Ascending aorta (tissue), 2 donors: Measurements from ENCODE around the gene STK36. TPM values are rescaled to one million over a fixed set of nuclear protein-coding genes. Genes with fewer than 3 reads are reported as not detected.
A peak's percentile ranks its signal among the peaks of the same experiment; 100 is the strongest.

Source experiments
- DNase-seq, 2 donors: peaks; one replicate each; pipeline ENCODE4 v3.0.0-alpha.2; 2019; ENCODE audit warnings: low spot score in 2 of 2
- H3K27ac ChIP-seq, 2 donors: fragments of 200-600 bp; sonication (generic); one replicate each; pipeline ENCODE4 v1.5.1; 2016 to 2017; ENCODE audit warnings: mild to moderate bottlenecking in 1 of 2
- H3K27me3 ChIP-seq: fragments of 200-600 bp; sonication (generic); one replicate; pipeline ENCODE4 v1.5.1; 2017
- H3K36me3 ChIP-seq, 2 donors: fragments of 200-600 bp; sonication (generic); one replicate each; pipeline ENCODE4 v1.5.1; 2016
- H3K4me1 ChIP-seq, 2 donors: fragments of 200-600 bp; sonication (generic); one replicate each; pipeline ENCODE4 v1.5.1; 2016 to 2017; ENCODE audit warnings: mild to moderate bottlenecking in 1 of 2
- H3K4me3 ChIP-seq, 2 donors: fragments of 200-600 bp; sonication (generic); one replicate each; pipeline ENCODE4 v1.5.1; 2016 to 2017; ENCODE audit warnings: mild to moderate bottlenecking in 1 of 2
- H3K9me3 ChIP-seq, 2 donors: fragments of 200-600 bp; sonication (generic); one replicate each; pipeline ENCODE4 v1.5.1; 2016
- intact Hi-C: fragments of 100-400 bp; cut with DNase I; formaldehyde crosslinking; loops from one replicate; pipeline ENCODE4 v1.15.1; 2023
- total RNA-seq: library from RNA; depleted of rRNA; stranded (reverse); fragments of >200 nt; gene quantifications from one replicate; pipeline ENCODE4 v1.1.0, GENCODE V29; 2016
- TF ChIP-seq, protein P1 (sequence below), 3 experiments: fragments of 200-600 bp in 2 of 3; fragments of 450-650 bp in 1 of 3; sonication (generic) in 2 of 3; IDR thresholded peaks; one replicate each; pipeline ENCODE4 v1.5.1; 2016 to 2019; ENCODE audit warnings: antibody characterized with exemption in 3 of 3, mild to moderate bottlenecking in 1 of 3, moderate library complexity in 1 of 3

Gene STK36
- total RNA-seq, 1 donor from 2014 or later, result 17.7 TPM

DNA sequence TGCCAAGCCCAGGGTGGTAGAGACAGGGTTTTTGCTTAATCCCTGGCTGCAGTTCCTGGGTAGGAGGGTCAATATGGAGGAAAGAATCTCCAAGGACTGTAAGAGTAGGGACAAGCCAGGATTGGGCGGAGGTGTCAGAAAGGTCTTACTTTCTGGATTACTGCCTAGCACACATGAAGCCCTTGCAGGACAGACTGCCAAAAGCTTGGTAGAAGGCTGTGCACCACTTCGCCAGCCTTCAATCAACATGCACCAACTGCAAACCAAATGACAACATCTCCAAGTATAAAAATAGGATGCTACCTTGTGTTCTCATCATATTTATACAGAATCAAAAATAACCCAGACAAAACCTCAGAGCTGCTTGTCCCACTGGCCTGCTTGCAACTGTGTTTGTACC, 16.1 kb upstream of the STK36 start:
- Histone ChIP-seq H3K9me3 (no peaks in the 10 kb centered on the region), H3K4me1 (peaks cover 0 to 7% of the 10 kb centered on the region in 2 donors), H3K27me3 (no peaks in the 10 kb centered on the region), H3K36me3 (peaks cover 49 to 54% of the 10 kb centered on the region in 2 donors), H3K27ac (no peak overlapping the region), H3K4me3 (no peak overlapping the region)
- intact Hi-C loops, result no loop called here
- no peak for DNase-seq
- TF ChIP-seq, protein P1, sequence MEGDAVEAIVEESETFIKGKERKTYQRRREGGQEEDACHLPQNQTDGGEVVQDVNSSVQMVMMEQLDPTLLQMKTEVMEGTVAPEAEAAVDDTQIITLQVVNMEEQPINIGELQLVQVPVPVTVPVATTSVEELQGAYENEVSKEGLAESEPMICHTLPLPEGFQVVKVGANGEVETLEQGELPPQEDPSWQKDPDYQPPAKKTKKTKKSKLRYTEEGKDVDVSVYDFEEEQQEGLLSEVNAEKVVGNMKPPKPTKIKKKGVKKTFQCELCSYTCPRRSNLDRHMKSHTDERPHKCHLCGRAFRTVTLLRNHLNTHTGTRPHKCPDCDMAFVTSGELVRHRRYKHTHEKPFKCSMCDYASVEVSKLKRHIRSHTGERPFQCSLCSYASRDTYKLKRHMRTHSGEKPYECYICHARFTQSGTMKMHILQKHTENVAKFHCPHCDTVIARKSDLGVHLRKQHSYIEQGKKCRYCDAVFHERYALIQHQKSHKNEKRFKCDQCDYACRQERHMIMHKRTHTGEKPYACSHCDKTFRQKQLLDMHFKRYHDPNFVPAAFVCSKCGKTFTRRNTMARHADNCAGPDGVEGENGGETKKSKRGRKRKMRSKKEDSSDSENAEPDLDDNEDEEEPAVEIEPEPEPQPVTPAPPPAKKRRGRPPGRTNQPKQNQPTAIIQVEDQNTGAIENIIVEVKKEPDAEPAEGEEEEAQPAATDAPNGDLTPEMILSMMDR (IDR thresholded peaks at IDR 0.05), result no peak

DNA sequence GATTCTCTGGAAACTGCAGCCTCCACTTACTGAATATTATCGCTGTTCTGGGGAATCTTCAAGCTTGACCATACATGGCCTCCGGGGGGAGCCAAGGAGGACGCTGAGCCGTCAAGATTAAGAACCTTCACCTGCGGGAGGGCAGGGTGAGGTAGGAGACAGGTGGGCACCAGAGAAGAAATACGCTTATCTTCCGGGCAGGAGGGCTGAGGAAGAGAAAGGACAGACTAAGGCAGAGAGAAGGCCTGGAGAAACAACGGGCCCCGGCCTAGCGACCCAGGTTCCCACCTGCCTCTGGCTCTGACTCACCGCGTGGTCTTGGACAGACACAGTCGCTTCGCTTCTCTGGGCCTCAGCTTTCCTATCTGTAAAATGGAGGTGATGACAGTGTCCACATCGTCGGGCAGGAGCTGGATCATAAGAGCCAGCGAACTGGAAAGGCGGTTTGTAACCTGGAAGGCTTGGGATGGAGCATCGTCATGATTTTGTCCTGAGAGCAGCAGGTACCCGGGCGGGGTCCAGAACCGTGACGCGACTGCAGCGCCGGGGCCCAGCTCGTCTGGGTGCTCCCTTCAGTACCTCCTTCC, 13.1 kb upstream of the STK36 start:
- Histone ChIP-seq H3K9me3 (no peaks in the 10 kb centered on the region), H3K27me3 (no peaks in the 10 kb centered on the region), H3K4me1 (peaks cover 0 to 7% of the 10 kb centered on the region in 2 donors), H3K4me3 (peak overlapping the region; percentile 82 to 96), H3K36me3 (peaks cover 42% of the 10 kb centered on the region in 2 donors), H3K27ac (peak overlapping the region; percentile 56 to 62)
- intact Hi-C loops, result no loop called here
- no peak for DNase-seq
- TF ChIP-seq, protein P1 (IDR thresholded peaks at IDR 0.05), result no peak

DNA sequence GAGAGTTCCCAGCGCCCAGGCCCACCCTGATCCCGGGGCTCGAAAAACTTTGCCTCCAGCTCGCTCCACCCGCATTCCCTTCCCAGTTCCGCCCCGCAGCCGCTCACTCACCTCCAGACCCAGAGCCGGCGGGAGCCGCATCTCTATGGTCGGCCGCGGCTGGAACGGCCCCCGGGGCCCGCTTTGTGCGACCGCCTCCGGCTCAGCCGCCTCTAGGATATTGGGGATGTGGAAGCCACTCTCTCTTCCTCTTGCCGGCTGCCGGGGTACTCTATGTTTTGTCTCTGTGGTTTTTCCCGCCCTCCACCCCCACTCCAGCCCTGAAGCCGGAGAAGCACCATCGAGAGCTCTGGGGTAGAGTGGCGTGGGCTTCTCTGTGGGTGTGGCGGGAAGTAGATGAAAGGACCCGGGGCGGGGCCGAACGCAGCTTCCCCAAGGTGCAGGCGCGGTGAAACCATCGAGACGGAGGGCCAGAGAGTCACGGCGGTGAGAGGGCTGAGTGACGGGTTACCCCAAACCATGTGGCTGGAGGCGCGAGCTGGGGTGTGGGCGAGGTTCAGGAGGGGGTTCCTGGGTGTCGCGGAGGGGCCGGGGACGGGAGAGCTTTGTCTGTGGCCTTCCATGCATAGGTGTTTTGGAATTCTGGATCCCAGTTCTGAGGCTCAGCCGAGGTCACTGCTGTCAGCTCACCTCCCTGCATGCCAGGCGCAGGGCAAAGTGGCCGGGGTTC, 12.5 kb upstream of the STK36 start, which contains the start of the genes BCS1L and ZNF142:
Gene BCS1L, plus strand, starts transcription at position 426 of the 730 bp plus-strand sequence. CDS start 1,305 bp downstream, outside the sequence.
Gene ZNF142, minus strand, starts transcription at position 366 of the 730 bp plus-strand sequence. CDS start 3,194 bp downstream, outside the sequence.
- Histone ChIP-seq H3K4me1 (peaks cover 0 to 7% of the 10 kb centered on the region in 2 donors), H3K27me3 (no peaks in the 10 kb centered on the region), H3K4me3 (peak within 1 kb of the TSS; percentile 82 to 96), H3K36me3 (peaks cover 42 to 45% of the 10 kb centered on the region in 2 donors), H3K9me3 (no peaks in the 10 kb centered on the region), H3K27ac (peak within 1 kb of the TSS; percentile 56 to 62)
- TF ChIP-seq, protein P1 (IDR thresholded peaks at IDR 0.05), result no peak
- DNase-seq, result peak; percentile 69 to 94
- intact Hi-C loops, result no loop called here

DNA sequence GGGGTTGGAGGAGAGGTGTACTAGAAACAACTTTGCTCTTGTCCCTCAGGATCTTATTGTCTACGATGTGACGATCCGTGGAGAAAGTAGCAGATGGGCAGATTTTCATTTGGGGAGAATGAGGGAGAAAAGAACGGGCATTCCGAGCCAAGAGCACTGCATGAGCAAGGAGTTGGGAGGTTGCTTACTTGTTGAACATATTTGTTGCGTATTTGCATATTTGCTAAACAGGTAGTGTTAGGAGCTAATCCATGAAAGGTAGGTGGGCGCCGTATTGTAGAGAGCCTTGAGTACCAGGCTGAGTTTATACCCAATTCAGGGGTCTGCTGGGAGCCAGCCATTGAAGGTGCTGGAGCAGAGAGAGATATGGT, 11.9 kb upstream of the STK36 start:
- Histone ChIP-seq H3K9me3 (no peaks in the 10 kb centered on the region), H3K4me3 (peak overlapping the region; percentile 82 to 96), H3K27ac (peak overlapping the region; percentile 56 to 62), H3K36me3 (peaks cover 43 to 45% of the 10 kb centered on the region in 2 donors), H3K27me3 (no peaks in the 10 kb centered on the region), H3K4me1 (peaks cover 0 to 7% of the 10 kb centered on the region in 2 donors)
- TF ChIP-seq, protein P1 (IDR thresholded peaks at IDR 0.05), result no peak
- DNase-seq, result no peak
- intact Hi-C loops, result no loop called here

DNA sequence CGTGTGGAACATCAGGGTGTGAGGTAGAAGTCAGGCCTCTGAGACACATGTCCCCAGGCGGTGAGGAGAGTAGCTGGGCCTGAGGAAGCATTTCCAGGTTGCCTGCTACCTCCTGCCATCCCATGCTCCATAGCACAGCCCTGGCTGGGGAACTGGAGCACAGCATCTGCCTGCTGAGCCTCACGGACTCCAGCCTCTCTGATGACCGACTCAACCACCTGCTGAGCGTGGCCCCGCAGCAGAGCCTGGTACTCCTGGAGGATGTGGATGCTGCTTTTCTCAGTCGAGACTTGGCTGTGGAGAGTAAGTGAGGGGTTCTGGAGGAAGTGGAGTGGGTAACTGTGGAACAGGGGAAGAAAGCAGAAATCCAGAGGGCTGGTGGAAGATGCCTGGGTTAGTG, 9.5 kb upstream of the STK36 start:
- Histone ChIP-seq H3K27me3 (no peaks in the 10 kb centered on the region), H3K9me3 (no peaks in the 10 kb centered on the region), H3K36me3 (peaks cover 51 to 55% of the 10 kb centered on the region in 2 donors), H3K4me1 (peaks cover 0 to 7% of the 10 kb centered on the region in 2 donors), H3K27ac (no peak overlapping the region), H3K4me3 (no peak overlapping the region)
- TF ChIP-seq, protein P1 (IDR thresholded peaks at IDR 0.05), result no peak
- intact Hi-C loops, result no loop called here
- DNase-seq, result no peak
